OCI-LY3 (cell line): ENCODE data around the gene NAV2.

Experiments
- H2AFZ ChIP-seq: fragments of 200-600, 300-600 bp; shearing (Covaris generic); 2 replicates; pipeline ENCODE4 v1.6.0; 2014; ENCODE audit warnings: antibody characterized with exemption, low read depth, low read length
- H3K27ac ChIP-seq: fragments of 200-600, 300-600 bp; sonication (generic); 2 replicates; pipeline ENCODE4 v1.5.1; 2014; ENCODE audit warnings: mild to moderate bottlenecking, low read length, moderate library complexity, mixed read lengths
- H3K27me3 ChIP-seq: fragments of 200-600, 300-600 bp; sonication (generic); 2 replicates; pipeline ENCODE4 v1.6.1; 2014; ENCODE audit warnings: low read depth, low read length, mixed read lengths
- H3K36me3 ChIP-seq: fragments of 200-600, 300-600 bp; sonication (generic); replicated peaks from 2 replicates; pipeline ENCODE3; 2014; ENCODE audit warnings: low read depth, low read length, mixed read lengths
- H3K4me1 ChIP-seq: fragments of 300-600, 200-600 bp; sonication (generic); 2 replicates; pipeline ENCODE4 v1.6.1; 2014; ENCODE audit warnings: low read length, mixed read lengths
- H3K4me2 ChIP-seq: fragments of 200-600, 300-600 bp; sonication (generic); 2 replicates; pipeline ENCODE4 v1.6.1; 2014; ENCODE audit warnings: low read length, mixed read lengths
- H3K4me3 ChIP-seq: fragments of 300-600, 200-600 bp; sonication (generic); 2 replicates; pipeline ENCODE4 v1.5.1; 2014; ENCODE audit warnings: antibody characterized with exemption, mild to moderate bottlenecking, low read length, moderate library complexity
- H3K79me2 ChIP-seq: fragments of 300-600, 200-600 bp; shearing (Covaris generic); 2 replicates; pipeline ENCODE4 v1.6.1; 2014; ENCODE audit warnings: mild to moderate bottlenecking, low read length, mixed read lengths
- H3K9ac ChIP-seq: fragments of 300-600, 200-600 bp; shearing (Covaris generic); 2 replicates; pipeline ENCODE4 v1.6.0; 2014; ENCODE audit warnings: mild to moderate bottlenecking, low read length, moderate library complexity
- H3K9me3 ChIP-seq: fragments of 200-600, 300-600 bp; shearing (Covaris generic); 2 replicates; pipeline ENCODE4 v1.6.1; 2014; ENCODE audit warnings: low read length, mixed read lengths; ENCODE audit not compliant: insufficient read depth
- H4K20me1 ChIP-seq: fragments of 200-600, 300-600 bp; sonication (generic); 2 replicates; pipeline ENCODE4 v1.6.1; 2016; ENCODE audit warnings: low read length, mixed read lengths; ENCODE audit not compliant: insufficient read depth
- CTCF ChIP-seq: fragments of 200-600, 300-600 bp; sonication (generic); IDR thresholded peaks from 2 replicates; pipeline ENCODE4 v1.5.1; 2014; ENCODE audit warnings: antibody characterized with exemption, low read length, low read depth
- EZH2phosphoT487 ChIP-seq: fragments of 200-600 bp; shearing (Covaris generic); IDR thresholded peaks from 2 replicates; pipeline ENCODE4 v1.6.1; 2018; ENCODE audit warnings: antibody characterized with exemption, mixed run types, low read depth

The NAV2 gene

GRCh38 chr11:19803506-19803998 lies 90.9 kb downstream of the NAV2 start:
- Histone ChIP-seq H3K79me2 (no peaks in the 10 kb centered on the region), H4K20me1 (no peaks in the 10 kb centered on the region)

GRCh38 chr11:19805376-19805775 lies 92.7 kb downstream of the NAV2 start:
- Histone ChIP-seq H2AFZ (no peak overlapping the region), H3K4me2 (no peak overlapping the region), H4K20me1 (no peaks in the 10 kb centered on the region), H3K27me3 (0 out of 2 replicates have a peak, but pooled peaks cover 13% of the 10 kb centered on the region), H3K4me3 (no peak overlapping the region), H3K9me3 (no peaks in the 10 kb centered on the region), H3K36me3 (no peaks in the 10 kb centered on the region), H3K79me2 (no peaks in the 10 kb centered on the region), H3K4me1 (no peaks in the 10 kb centered on the region), H3K27ac (no peak overlapping the region), H3K9ac (no peak overlapping the region)
- TF ChIP-seq CTCF (no peak), EZH2phosphoT487 (no peak)

More at GRCh38 chr11:19803506-19803998, 90.9 kb downstream of the NAV2 start:
- H3K9ac ChIP-seq, result no peak overlapping the region
- no peak overlapping the region for H3K27ac ChIP-seq
- H3K36me3 ChIP-seq, result no peaks in the 10 kb centered on the region
- TF ChIP-seq EZH2phosphoT487, result no peak
- TF ChIP-seq CTCF, result no peak
- H3K27me3 ChIP-seq, result 0 out of 2 replicates have a peak, but pooled peaks cover 10% of the 10 kb centered on the region
- no peaks in the 10 kb centered on the region for H3K4me1 ChIP-seq
- H3K4me3 ChIP-seq, result no peak overlapping the region
- no peak overlapping the region for H3K4me2 ChIP-seq
- H3K9me3 ChIP-seq, result no peaks in the 10 kb centered on the region
- no peak overlapping the region for H2AFZ ChIP-seq

- Histone ChIP-seq H2AFZ (no peak overlapping the region), H3K36me3 (no peaks in the 10 kb centered on the region), H3K27ac (no peak overlapping the region), H3K9me3 (no peaks in the 10 kb centered on the region), H3K4me1 (no peaks in the 10 kb centered on the region), H3K27me3 (0 out of 2 replicates have a peak, but pooled peaks cover 13% of the 10 kb centered on the region), H4K20me1 (no peaks in the 10 kb centered on the region), H3K4me2 (no peak overlapping the region), H3K79me2 (no peaks in the 10 kb centered on the region), H3K4me3 (no peak overlapping the region), H3K9ac (no peak overlapping the region)
- TF ChIP-seq CTCF, result no peak
- no peak for TF ChIP-seq EZH2phosphoT487
Observed at GRCh38 chr11:19805827-19806226, 93.2 kb downstream of the NAV2 start.

- no peak overlapping the region for H3K4me3 ChIP-seq
Observed at GRCh38 chr11:19806251-19806650, 93.6 kb downstream of the NAV2 start.

More at GRCh38 chr11:19806251-19806650, 93.6 kb downstream of the NAV2 start:
- Histone ChIP-seq H3K9me3 (no peaks in the 10 kb centered on the region), H2AFZ (no peak overlapping the region), H3K27ac (no peak overlapping the region), H3K4me1 (no peaks in the 10 kb centered on the region), H3K36me3 (no peaks in the 10 kb centered on the region), H3K79me2 (no peaks in the 10 kb centered on the region), H3K27me3 (0 out of 2 replicates have a peak, but pooled peaks cover 13% of the 10 kb centered on the region), H4K20me1 (no peaks in the 10 kb centered on the region), H3K9ac (no peak overlapping the region), H3K4me2 (no peak overlapping the region)
- TF ChIP-seq CTCF (no peak), EZH2phosphoT487 (no peak)
